ENCODE results near the gene PARN.
"Not testable (repeated sequence)": the region's sequence is repeated elsewhere in the genome, so short reads cannot be mapped to it uniquely, and the experiment has no call there.

PARN gene, protein sequence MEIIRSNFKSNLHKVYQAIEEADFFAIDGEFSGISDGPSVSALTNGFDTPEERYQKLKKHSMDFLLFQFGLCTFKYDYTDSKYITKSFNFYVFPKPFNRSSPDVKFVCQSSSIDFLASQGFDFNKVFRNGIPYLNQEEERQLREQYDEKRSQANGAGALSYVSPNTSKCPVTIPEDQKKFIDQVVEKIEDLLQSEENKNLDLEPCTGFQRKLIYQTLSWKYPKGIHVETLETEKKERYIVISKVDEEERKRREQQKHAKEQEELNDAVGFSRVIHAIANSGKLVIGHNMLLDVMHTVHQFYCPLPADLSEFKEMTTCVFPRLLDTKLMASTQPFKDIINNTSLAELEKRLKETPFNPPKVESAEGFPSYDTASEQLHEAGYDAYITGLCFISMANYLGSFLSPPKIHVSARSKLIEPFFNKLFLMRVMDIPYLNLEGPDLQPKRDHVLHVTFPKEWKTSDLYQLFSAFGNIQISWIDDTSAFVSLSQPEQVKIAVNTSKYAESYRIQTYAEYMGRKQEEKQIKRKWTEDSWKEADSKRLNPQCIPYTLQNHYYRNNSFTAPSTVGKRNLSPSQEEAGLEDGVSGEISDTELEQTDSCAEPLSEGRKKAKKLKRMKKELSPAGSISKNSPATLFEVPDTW

GRCh38 chr16:14629919-14630619 is at the start of gene PARN:
PARN (minus strand) TSS chr16:14630260; CDS start chr16:14630125, 135 bp downstream.
- DNase-seq (ENCODE audit: low spot score): peak; percentile 97

GRCh38 chr16:14678748-14679497 is 48.9 kb upstream of the PARN start:
- DNase-seq (ENCODE audit: low spot score): no peak

- no peak for DNase-seq (ENCODE audit: low spot score)
Observed at GRCh38 chr16:14677627-14678026, 47.6 kb upstream of the PARN start.

GRCh38 chr16:14676633-14677032 is 46.6 kb upstream of the PARN start:
- DNase-seq (ENCODE audit: low spot score): no peak

- DNase-seq (ENCODE audit: low spot score): no peak
Observed at GRCh38 chr16:14672403-14672971, 42.4 kb upstream of the PARN start.

DNA sequence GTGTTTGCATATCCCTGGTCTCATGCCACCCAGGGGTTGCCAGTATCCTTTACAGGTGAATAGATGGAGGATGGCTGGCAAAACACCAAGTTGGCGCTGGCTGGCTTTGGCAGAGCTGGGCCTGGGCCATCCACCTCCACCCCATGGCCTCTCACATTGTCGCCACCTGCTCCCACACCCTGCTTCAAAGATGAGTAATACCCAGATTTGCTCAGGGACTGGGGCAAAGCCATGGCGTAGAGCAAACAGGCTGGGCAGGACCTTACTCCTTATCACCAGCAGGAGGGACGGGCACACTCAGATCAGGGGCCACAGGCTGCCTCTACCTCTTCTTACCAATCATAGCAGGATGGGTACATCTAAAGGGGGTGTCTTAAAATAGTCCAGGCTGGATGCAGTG is 39.7 kb upstream of the PARN start:
- no peak for DNase-seq (ENCODE audit: low spot score)

DNA sequence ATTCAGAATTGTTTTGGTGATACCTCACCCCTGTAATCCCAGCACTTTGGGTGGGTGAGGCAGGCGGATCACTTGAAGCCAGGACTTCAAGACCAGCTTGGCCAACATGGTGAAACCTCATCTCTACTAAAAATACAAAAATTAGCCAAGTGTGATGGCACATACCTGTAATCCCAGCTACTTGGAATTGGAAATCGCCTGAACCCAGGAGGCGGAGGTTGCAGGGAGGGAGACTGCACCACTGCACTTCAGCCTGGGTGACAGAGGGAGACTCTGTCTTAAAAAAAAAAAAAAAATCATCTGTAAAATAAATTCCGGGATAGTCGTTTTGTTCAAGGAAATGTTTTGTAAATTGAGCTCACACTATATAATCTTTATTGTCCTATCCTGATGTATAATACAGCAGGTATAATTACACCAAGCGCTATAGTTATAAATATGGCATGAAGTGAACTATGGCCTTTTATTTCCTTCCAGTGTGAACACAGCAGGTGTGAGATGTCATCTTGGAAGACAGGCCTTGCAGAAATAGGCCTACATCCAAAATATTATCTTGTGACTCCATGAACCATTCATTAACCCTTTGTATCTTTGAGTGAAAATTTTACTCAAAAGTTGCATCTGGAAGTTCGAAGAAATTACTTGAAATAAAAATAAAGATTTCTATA is 38.6 kb upstream of the PARN start:
- no peak for DNase-seq (ENCODE audit: low spot score)

DNA sequence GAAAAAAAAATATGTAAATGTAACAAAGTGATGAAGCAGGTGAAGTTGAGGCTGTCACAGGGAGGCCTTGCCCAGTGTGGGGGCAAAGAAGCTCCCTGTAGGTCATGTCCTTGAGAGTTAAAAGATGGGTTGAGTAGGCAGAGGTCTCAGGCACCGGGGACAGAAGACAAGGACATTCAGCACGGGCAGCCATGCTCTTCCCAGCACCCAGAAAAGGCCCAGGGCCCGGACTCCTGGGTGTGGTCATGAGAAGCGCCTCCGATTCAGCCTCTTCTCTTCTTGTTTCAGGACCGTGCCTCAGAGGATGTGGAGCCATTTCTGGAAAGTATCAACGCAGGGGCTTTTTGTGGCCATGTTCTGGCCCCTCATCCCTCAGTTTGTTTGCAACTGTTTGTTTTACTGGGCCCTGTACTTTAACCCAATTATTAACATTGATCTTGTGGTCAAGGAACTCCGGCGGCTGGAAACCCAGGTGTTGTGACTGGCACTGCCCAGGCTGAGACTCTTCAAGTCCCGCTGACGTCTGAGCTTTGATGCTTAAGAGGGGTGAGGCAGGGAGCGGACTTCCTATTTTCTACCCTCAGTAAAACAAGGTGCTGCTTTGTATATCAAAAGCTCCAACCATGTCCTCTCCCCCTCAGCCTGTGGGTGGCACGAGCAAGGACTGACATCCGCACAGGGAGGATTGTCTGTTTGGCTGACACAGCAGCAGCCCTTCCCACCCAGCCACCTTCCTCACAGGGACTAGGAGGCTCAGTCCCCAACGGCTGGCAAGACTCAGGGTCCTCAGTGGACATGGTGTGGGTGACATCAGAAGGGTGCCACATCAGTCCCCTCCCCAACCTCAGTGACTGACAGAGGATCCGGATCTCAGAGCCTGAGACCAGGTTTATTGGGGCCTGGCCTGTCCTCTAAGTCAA is 37.5 kb upstream of the PARN start:
- DNase-seq (ENCODE audit: low spot score): no peak

DNA sequence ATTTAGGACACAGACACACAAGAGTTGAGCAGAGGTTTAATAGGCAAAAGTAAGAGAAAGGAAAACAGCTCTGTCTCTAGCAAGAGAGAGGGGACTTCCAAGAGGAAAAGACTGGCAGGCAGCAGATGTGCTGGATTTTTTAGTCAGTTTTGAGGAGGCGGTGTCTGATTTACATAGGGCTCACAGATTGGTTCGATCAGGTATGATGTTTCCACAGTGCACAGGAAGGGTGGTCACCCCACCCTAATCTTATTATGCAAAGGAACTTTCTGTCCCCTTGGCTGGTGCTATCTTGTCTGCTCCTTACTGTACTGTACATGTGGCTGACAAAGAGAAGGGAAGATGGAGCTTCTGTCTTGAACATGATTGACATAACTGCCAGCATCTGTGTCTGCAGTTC is 28.0 kb upstream of the PARN start:
- no peak for DNase-seq (ENCODE audit: low spot score)

GRCh38 chr16:14652726-14653125 is 22.7 kb upstream of the PARN start:
- no peak for DNase-seq (ENCODE audit: low spot score)

- no peak for DNase-seq (ENCODE audit: low spot score)
Observed at GRCh38 chr16:14650629-14651028, 20.6 kb upstream of the PARN start.

- DNase-seq (ENCODE audit: low spot score): no peak
Observed at GRCh38 chr16:14649816-14650215, 19.8 kb upstream of the PARN start.

DNA sequence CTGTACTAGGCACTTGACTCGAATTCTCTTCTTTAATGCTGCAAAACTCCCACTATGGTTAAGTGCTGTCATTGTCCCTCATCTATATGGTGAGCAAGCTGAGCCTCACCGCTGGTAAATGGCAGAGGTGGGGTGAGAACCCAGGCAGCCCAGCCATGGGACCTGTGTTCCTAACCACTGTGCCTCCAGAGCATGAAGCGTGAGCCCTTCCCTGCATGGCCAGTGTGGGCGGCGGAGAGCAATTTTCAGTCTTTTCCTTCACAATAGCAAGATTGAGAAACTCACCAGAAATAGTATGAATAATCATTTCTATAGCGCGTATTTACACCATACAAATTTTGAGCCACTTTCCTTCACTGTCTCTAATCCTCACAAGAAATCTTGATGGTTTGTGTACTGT is 11.9 kb upstream of the PARN start:
- no peak for DNase-seq (ENCODE audit: low spot score)

GRCh38 chr16:14641206-14641605 is 11.1 kb upstream of the PARN start:
- no peak for DNase-seq (ENCODE audit: low spot score)

GRCh38 chr16:14640538-14640937 is 10.5 kb upstream of the PARN start:
- no peak for DNase-seq (ENCODE audit: low spot score)

DNA sequence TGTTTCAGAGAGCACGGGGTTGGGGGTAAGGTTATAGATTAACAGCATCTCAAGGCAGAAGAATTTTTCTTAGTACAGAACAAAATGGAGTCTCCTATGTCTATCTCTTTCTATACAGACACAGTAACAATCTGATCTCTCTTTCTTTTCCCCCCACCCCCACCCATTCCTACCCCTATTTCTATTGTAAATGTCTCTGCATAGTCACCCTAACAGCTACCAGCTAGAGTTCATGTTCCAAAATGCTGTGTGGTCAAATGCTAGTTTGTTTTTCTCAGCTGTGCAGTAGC is 6.8 kb upstream of the PARN start:
- DNase-seq (ENCODE audit: low spot score): not testable (repeated sequence)

DNA sequence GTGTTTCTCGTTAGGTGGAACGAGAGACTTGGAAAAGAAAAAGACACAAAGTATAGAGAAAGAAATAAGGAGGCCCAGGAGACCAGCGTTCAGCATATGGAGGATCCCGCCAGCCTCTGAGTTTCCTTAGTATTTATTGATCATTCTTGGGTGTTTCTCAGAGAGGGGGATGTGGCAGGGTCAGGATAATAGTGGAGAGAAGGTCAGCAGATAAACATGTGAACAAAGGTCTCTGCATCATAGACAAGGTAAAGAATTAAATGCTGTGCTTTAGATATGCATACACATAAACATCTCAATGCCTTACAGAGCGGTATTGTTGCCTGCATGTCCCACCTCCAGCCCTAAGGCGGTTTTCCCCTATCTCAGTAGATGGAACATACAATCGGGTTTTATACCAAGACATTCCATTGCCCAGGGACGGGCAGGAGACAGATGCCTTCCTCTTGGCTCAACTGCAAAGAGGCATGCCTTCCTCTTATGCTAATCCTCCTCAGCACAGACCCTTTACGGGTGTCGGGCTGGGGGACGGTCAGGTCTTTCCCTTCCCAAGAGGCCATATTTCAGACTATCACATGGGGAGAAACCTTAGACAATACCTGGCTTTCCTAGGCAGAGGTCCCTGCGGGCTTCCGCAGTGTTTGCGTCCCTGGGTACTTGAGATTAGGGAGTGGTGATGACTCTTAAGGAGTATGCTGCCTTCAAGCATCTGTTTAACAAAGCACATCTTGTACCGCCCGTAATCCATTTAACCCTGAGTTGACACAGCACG is 6.3 kb upstream of the PARN start:
- DNase-seq (ENCODE audit: low spot score): not testable (repeated sequence)

DNA sequence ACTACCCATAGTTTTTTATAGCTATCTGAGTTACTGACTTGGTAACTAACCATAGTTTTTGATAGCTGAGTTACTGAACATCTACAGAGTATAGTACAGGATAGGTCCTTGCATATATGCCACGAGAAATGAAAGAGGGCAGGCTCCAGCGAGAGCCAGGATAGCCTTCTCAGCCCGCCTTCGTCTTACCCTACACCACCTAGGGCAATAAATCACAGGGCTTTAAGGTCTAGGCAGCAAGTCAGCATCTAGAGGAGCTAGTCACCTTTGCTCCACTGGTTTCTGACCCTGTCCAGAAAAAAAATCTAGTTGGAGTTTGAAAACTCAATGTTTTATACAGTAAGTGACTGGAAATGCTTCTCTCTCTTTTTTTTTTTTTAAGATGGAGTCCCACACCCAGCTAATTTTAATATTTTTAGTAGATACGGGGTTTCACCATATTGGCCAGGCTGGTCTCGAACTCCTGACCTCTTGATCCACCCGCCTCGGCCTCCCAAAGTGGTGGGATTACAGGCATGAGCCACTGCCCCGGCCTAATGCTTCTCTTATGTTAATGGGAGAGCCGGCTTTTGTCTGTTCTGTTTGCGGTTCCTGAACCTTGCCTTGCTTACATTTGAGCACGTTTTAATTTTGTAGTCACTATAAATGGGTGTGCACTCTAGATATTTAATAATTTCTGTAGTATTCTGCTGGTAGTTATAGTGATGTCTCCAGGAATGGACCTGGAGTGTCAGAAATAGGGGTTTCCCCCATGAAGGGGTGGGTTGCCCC is 5.5 kb upstream of the PARN start:
- no peak for DNase-seq (ENCODE audit: low spot score)

DNA sequence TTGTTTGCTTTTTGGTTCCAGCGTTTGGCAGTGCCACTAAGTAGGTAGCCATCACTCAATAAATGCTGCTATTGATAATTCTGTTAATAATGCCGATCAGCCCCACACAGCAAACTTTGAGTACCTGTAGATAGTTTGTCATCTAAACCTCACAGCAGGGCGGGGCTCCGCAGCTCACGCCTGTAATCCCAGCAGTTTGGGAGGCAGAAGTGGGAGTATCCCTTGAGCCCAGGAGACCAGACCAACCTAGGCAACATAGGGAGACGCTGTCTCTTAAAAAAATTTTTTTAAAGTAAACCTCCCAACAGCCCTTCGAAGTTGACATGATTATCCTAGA is 4.3 kb upstream of the PARN start:
- DNase-seq (ENCODE audit: low spot score): no peak
